Tibial artery (tissue), 4 donors: ENCODE measurements around the gene TNN.

Experiments used
- DNase-seq, 2 donors: peaks; one replicate each; pipeline ENCODE4 v3.0.0-alpha.2; 2019
- H3K27ac ChIP-seq, 2 donors: fragments of 200-600 bp; sonication (generic) in 1 of 2; 1 replicate in 1 of 2; 2 replicates in 1 of 2; pipeline ENCODE4 v1.5.1; 2018 to 2019; ENCODE audit warnings: mild to moderate bottlenecking in 1 of 2
- H3K27me3 ChIP-seq, 2 donors: fragments of 200-600 bp; sonication (generic) in 1 of 2; one replicate each; pipeline versions ENCODE4 v1.5.1 to v1.6.0; 2016 to 2019
- H3K36me3 ChIP-seq, 3 donors: fragments of 200-600 bp; sonication (generic) in 2 of 3; one replicate each; pipeline ENCODE4 v1.5.1; 2016 to 2019; ENCODE audit warnings: mild to moderate bottlenecking in 2 of 3
- H3K4me1 ChIP-seq, 4 donors: fragments of 200-600 bp; sonication (generic) in 2 of 4; 1 replicate in 3 of 4; 2 replicates in 1 of 4; pipeline ENCODE4 v1.5.1; 2016 to 2019
- H3K4me3 ChIP-seq, 2 donors: fragments of 200-600 bp; sonication (generic) in 1 of 2; 1 replicate in 1 of 2; 2 replicates in 1 of 2; pipeline ENCODE4 v1.5.1; 2018 to 2019; ENCODE audit warnings: mild to moderate bottlenecking in 2 of 2
- H3K9me3 ChIP-seq, 3 donors: fragments of 200-600 bp; sonication (generic) in 1 of 3; one replicate each; pipeline ENCODE4 v1.5.1; 2016 to 2019
- intact Hi-C: fragments of 100-400 bp; cut with DNase I; formaldehyde crosslinking; loops from one replicate; pipeline ENCODE4 v1.15.0; 2023; ENCODE audit warnings: low total_unique reads
- TF ChIP-seq, protein P1 (sequence below), 2 experiments: fragments of 200-600 bp in 1 of 2; fragments of 450-650 bp in 1 of 2; IDR thresholded peaks; one replicate each; pipeline ENCODE4 v1.5.1; 2017 to 2019; ENCODE audit warnings: antibody characterized with exemption in 2 of 2, mild to moderate bottlenecking in 1 of 2, moderate library complexity in 1 of 2

The TNN gene

DNA sequence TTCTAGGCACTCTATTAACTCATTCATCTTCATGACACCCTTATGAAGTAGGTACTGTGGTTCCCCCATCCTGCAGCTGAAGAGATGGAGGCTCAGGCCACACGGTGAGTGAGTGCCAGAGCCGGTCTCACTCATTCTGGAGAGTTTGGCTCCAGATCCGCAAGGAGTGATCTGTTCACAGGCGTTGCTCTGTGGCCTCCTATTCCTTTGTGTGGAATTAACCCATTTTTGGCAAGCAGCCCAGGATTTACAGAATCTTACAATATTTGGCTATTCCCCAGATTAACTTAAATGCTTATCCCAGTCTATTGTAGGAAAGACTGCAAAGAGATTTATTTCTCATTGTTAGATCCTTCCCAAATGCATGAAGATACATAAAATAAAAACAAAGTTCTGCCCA lies 95.3 kb downstream of the TNN start:
- intact Hi-C loops, result no loop called here
- no peak for DNase-seq

DNA sequence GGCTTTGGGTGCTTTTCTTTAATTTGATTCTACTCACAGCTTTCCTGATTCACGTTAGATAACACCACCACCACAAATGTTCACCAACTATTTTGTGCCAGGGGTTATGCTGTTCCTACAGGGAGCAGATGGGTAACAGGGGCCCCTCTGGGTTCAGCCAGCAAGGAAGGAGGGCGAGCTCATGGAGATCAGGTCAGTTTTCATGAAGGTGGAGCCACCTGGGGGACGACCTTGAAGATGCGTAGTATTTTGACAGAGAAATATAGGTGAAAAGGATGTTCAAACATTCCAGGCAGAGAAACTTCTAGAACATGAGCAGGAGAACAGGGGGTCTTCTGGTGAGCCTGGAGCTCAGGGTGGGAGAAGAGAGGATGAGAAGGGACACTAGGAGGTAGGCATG lies 96.1 kb downstream of the TNN start:
- H3K36me3 ChIP-seq, result peaks cover 40 to 78% (median 54%) of the 10 kb centered on the region in 3 donors
- TF ChIP-seq, protein P1, sequence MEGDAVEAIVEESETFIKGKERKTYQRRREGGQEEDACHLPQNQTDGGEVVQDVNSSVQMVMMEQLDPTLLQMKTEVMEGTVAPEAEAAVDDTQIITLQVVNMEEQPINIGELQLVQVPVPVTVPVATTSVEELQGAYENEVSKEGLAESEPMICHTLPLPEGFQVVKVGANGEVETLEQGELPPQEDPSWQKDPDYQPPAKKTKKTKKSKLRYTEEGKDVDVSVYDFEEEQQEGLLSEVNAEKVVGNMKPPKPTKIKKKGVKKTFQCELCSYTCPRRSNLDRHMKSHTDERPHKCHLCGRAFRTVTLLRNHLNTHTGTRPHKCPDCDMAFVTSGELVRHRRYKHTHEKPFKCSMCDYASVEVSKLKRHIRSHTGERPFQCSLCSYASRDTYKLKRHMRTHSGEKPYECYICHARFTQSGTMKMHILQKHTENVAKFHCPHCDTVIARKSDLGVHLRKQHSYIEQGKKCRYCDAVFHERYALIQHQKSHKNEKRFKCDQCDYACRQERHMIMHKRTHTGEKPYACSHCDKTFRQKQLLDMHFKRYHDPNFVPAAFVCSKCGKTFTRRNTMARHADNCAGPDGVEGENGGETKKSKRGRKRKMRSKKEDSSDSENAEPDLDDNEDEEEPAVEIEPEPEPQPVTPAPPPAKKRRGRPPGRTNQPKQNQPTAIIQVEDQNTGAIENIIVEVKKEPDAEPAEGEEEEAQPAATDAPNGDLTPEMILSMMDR (IDR thresholded peaks at IDR 0.05), result no peak
- H3K4me3 ChIP-seq, result no peak overlapping the region
- intact Hi-C loops, result no loop called here
- no peaks in the 10 kb centered on the region for H3K9me3 ChIP-seq
- H3K4me1 ChIP-seq, result no peaks in the 10 kb centered on the region
- H3K27ac ChIP-seq, result no peak overlapping the region
- no peak for DNase-seq
- H3K27me3 ChIP-seq, result no peaks in the 10 kb centered on the region

More for the DNA sequence above, 95.3 kb downstream of the TNN start:
- Histone ChIP-seq H3K4me3 (no peak overlapping the region), H3K27ac (no peak overlapping the region), H3K9me3 (no peaks in the 10 kb centered on the region), H3K27me3 (no peaks in the 10 kb centered on the region), H3K36me3 (peaks cover 40 to 79% (median 51%) of the 10 kb centered on the region in 3 donors), H3K4me1 (no peaks in the 10 kb centered on the region)
- TF ChIP-seq, protein P1 (IDR thresholded peaks at IDR 0.05), result no peak

DNA sequence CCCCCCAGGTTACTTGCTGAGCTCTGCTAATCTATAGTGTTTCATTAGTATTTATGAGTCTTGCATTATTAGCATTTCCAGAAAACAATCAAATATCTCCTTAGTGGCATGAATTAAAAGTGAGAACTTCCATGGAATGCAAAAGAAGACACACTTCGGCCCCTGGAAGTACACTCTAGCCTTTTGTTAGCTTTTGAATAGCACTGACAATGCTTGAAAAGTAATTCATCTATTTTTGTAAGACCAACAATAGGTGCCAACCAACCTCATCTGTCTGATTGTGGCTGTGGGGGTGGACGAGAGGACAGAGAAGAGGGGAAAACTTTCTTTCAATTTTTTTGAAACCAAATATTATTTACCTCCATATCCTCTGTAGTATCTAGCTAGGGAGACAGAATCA lies 97.1 kb downstream of the TNN start:
- TF ChIP-seq, protein P1 (IDR thresholded peaks at IDR 0.05), result no peak
- Histone ChIP-seq H3K9me3 (no peaks in the 10 kb centered on the region), H3K27ac (no peak overlapping the region), H3K36me3 (peaks cover 29 to 70% (median 55%) of the 10 kb centered on the region in 3 donors), H3K27me3 (no peaks in the 10 kb centered on the region), H3K4me3 (no peak overlapping the region), H3K4me1 (no peaks in the 10 kb centered on the region)
- DNase-seq, result no peak
- intact Hi-C loops, result no loop called here

DNA sequence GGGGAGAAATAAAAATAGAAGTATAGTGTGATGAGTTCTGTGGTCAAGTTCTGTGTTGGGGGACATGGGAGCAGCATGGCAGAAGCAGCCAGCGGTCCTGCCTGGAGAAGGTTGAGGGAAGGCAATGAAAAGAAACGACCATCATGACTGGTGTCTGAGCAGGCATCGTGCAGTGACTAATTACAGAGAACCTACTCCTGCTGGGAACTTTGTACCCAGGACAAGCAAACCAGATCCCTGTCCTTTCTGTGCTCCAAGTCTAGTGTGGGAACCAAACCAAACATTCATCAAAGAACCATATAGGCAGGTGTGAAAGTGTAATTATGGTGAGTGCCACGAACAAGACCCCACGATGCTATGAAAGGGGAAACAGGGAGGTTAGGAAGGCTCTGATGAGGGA lies 99.1 kb downstream of the TNN start:
- H3K27ac ChIP-seq, result no peak overlapping the region
- peaks cover 22 to 59% (median 39%) of the 10 kb centered on the region in 3 donors for H3K36me3 ChIP-seq
- no peaks in the 10 kb centered on the region for H3K9me3 ChIP-seq
- TF ChIP-seq, protein P1 (IDR thresholded peaks at IDR 0.05), result no peak
- no peaks in the 10 kb centered on the region for H3K4me1 ChIP-seq
- intact Hi-C loops, result no loop called here
- no peak overlapping the region for H3K4me3 ChIP-seq
- H3K27me3 ChIP-seq, result no peaks in the 10 kb centered on the region
- DNase-seq, result no peak

DNA sequence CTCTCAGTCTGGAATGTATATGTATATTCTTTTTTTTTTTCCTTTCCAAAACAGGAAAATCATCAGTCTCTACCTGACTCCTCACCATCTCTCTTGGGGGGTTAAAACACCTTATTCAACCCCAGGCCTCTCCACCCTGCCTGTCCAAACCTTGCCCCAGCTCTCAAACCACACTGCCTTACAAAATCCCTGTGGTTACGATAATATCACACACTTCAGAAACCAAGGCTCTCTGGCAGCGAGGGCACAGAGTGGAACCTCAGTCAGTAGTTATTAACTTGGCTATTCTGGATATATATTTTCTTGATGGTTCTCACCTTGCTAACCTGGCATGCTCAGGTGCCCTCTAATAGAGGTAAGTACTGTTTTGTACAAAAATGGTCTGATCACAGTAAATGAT lies 100.2 kb downstream of the TNN start:
- no peak overlapping the region for H3K27ac ChIP-seq
- H3K36me3 ChIP-seq, result peaks cover 16 to 51% (median 39%) of the 10 kb centered on the region in 3 donors
- TF ChIP-seq, protein P1 (IDR thresholded peaks at IDR 0.05), result no peak
- no peaks in the 10 kb centered on the region for H3K4me1 ChIP-seq
- DNase-seq, result no peak
- H3K27me3 ChIP-seq, result no peaks in the 10 kb centered on the region
- no peak overlapping the region for H3K4me3 ChIP-seq
- intact Hi-C loops, result no loop called here
- H3K9me3 ChIP-seq, result no peaks in the 10 kb centered on the region

DNA sequence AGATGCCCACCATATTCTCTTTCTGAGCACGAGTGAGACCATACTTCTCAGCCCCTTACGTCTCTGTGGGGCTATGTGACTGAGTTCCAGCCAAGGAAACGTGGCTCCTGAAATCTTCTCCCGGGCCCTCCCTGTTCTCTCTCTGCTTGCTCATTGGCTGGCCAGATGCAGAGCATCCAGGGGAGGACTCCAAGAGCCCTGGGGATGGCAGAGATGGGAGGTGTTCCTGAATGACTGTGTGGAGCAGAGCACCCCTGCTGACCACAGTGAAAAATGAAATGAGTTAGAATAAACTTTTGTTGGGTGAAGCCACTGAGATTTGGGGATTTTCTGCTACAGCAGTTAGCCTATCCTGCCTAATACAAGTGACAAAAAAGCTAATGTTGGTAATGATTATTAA lies 101.1 kb downstream of the TNN start:
- Histone ChIP-seq H3K4me3 (no peak overlapping the region), H3K36me3 (peaks cover 16 to 42% (median 31%) of the 10 kb centered on the region in 3 donors), H3K9me3 (no peaks in the 10 kb centered on the region), H3K27me3 (no peaks in the 10 kb centered on the region), H3K27ac (no peak overlapping the region), H3K4me1 (no peaks in the 10 kb centered on the region)
- intact Hi-C loops, result no loop called here
- no peak for DNase-seq
- TF ChIP-seq, protein P1 (IDR thresholded peaks at IDR 0.05), result no peak
